ENCODE measurements around the gene MAGI2.

Gene MAGI2

GRCh38 chr7:78437118-78437517, 1016.3 kb downstream of the MAGI2 start:
- in situ Hi-C loops (cut with HindIII; ENCODE audit: low sequenced_read_pairs), result no loop called here
- no peak overlapping the region for H3K4me3 ChIP-seq (ENCODE audit: low read depth, low read length)
- TF ChIP-seq CTCF (IDR thresholded peaks at IDR 0.05; ENCODE audit: low read depth, low read length, missing control alignments), result no peak
- peak; percentile 18 for DNase-seq (ENCODE audit: low read depth)

- no peak overlapping the region for H3K4me3 ChIP-seq (ENCODE audit: low read depth, low read length)
- no peak for DNase-seq (ENCODE audit: low read depth)
- TF ChIP-seq CTCF (IDR thresholded peaks at IDR 0.05; ENCODE audit: low read depth, low read length, missing control alignments), result no peak
- in situ Hi-C loops (cut with HindIII; ENCODE audit: low sequenced_read_pairs), result no loop called here
These were observed 1018.1 kb downstream of the MAGI2 start for GRCh38 chr7:78435355-78435754.

GRCh38 chr7:78434281-78434680, 1019.2 kb downstream of the MAGI2 start:
- no peak overlapping the region for H3K4me3 ChIP-seq (ENCODE audit: low read depth, low read length)
- DNase-seq (ENCODE audit: low read depth), result no peak
- in situ Hi-C loops (cut with HindIII; ENCODE audit: low sequenced_read_pairs), result no loop called here
- TF ChIP-seq CTCF (IDR thresholded peaks at IDR 0.05; ENCODE audit: low read depth, low read length, missing control alignments), result peak; percentile 9

GRCh38 chr7:78433421-78433820, 1020.0 kb downstream of the MAGI2 start:
- no peak for TF ChIP-seq CTCF (IDR thresholded peaks at IDR 0.05; ENCODE audit: low read depth, low read length, missing control alignments)
- in situ Hi-C loops (cut with HindIII; ENCODE audit: low sequenced_read_pairs), result no loop called here
- H3K4me3 ChIP-seq (ENCODE audit: low read depth, low read length), result no peak overlapping the region
- DNase-seq (ENCODE audit: low read depth), result no peak

- no peak overlapping the region for H3K4me3 ChIP-seq (ENCODE audit: low read depth, low read length)
- no peak for DNase-seq (ENCODE audit: low read depth)
- in situ Hi-C loops (cut with HindIII; ENCODE audit: low sequenced_read_pairs), result no loop called here
- TF ChIP-seq CTCF (IDR thresholded peaks at IDR 0.05; ENCODE audit: low read depth, low read length, missing control alignments), result no peak
These were observed 1023.6 kb downstream of the MAGI2 start for GRCh38 chr7:78429878-78430277.

GRCh38 chr7:78427209-78427608, 1026.3 kb downstream of the MAGI2 start:
- no peak for TF ChIP-seq CTCF (IDR thresholded peaks at IDR 0.05; ENCODE audit: low read depth, low read length, missing control alignments)
- no peak for DNase-seq (ENCODE audit: low read depth)
- no peak overlapping the region for H3K4me3 ChIP-seq (ENCODE audit: low read depth, low read length)
- in situ Hi-C loops (cut with HindIII; ENCODE audit: low sequenced_read_pairs), result no loop called here

GRCh38 chr7:78420001-78420400, 1033.5 kb downstream of the MAGI2 start:
- in situ Hi-C loops (cut with HindIII; ENCODE audit: low sequenced_read_pairs), result no loop called here
- no peak overlapping the region for H3K4me3 ChIP-seq (ENCODE audit: low read depth, low read length)
- TF ChIP-seq CTCF (IDR thresholded peaks at IDR 0.05; ENCODE audit: low read depth, low read length, missing control alignments), result no peak
- no peak for DNase-seq (ENCODE audit: low read depth)

Data from astrocyte of the cerebellum (primary cell).